Measurements from ENCODE around the gene FAM72B.
"Not testable (repeated sequence)": the region's sequence is repeated elsewhere in the genome, so short reads cannot be mapped to it uniquely, and the experiment has no call there.

The FAM72B gene

DNA sequence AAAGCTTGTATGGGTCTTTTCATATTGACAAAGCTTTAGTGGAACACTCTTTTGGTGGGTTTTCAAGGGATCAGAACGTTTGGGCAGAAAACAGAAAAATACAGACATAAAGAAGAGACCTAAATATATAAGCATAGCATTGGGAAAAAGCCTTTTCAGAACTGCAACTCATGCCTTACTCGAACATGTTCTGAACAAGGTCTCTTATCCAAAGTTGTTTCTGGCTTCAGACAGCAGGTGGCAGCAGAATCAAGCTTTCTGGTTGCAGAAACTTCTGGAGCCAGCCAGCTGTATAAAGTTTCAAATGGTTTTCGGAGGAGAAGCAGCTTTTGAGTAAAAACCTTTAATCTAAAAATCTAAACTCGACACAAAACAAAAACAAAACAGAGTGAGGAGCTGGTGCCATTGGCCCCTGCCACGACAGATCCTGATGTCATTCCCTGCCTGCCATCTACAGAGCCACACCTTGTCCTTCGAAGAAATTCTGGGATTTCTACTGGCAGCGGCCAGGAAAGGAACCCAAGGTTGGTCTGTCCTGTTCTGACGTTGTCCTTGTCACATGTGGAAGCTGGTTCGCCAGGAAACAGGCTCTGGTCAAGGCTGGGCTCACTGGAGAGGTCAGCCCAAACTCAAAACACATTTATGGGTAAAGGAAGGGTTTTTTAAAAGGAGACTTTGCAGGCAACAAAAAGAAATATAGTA lies 35.5 kb downstream of the FAM72B start:
- DNase-seq = not testable (repeated sequence)

DNA sequence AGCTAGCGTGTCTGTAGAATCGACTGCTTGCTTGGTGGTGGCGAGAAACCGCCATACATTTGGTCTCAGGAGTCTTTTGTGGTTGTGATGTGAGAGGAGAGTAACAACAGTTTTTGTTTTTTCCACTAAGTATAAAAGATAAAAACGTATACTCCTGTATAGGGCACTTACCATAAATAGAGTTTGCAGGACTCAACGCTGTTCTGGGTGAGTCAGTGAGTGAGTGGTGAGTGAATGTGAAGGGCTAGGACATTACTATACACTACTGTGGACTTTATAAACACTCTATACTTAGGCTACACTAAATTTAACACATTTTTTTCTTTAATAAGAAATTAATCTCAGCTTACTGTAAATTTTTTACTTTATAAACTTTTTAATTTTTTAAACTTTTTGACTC lies 43.7 kb downstream of the FAM72B start:
- not testable (repeated sequence) for DNase-seq

DNA sequence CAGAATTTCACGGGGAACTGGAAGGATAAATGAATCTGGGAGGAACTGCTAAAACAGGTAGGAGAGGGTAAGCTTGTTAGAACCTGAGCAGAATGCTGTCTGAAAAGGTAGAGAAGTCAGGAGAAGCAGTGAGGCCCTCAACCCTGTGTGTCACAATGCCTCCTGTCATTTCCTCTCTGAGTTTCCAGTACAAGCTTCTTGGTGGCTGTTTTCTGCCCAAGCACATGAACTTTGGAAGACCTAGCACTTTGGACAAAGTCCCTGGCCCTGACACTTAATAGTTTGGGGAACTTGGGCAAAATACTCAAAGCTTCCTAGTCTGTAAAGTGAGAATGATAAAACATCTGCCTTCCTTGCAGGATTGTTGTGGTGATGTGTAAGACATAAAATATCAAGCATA lies 52.6 kb downstream of the FAM72B start:
- not testable (repeated sequence) for DNase-seq

DNA sequence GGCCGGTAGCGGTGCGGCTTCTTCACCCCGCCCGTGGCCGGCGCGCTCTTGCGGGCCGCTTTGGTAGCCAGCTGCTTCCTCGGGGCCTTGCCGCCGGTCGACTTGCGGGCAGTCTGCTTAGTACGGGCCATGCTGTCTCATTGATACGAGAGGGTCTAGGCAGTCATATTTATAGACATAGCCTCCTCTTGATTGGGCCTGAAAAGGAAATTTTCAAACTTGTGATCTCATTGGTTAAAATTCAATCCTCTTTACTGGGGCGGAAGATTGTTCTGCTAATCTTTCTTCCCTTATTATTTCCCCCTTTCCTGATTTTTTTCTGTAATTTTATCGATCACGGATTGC lies 65.7 kb downstream of the FAM72B start:
- not testable (repeated sequence) for DNase-seq
